HG03039 (cell line): ENCODE results near the gene BMPER.

ENCODE experiments used
- ATAC-seq: cut with Tn5 transposase; IDR thresholded peaks from one replicate; pipeline ENCODE4 v1.9.1; 2021; ENCODE audit warnings: mild to moderate bottlenecking, moderate library complexity; ENCODE audit not compliant: unreplicated experiment

Gene BMPER

GRCh38 chr7:33964417-33965182, 59.3 kb downstream of the BMPER start:
- no peak for ATAC-seq

GRCh38 chr7:33965183-33965744, 59.9 kb downstream of the BMPER start:
- no peak for ATAC-seq

DNA sequence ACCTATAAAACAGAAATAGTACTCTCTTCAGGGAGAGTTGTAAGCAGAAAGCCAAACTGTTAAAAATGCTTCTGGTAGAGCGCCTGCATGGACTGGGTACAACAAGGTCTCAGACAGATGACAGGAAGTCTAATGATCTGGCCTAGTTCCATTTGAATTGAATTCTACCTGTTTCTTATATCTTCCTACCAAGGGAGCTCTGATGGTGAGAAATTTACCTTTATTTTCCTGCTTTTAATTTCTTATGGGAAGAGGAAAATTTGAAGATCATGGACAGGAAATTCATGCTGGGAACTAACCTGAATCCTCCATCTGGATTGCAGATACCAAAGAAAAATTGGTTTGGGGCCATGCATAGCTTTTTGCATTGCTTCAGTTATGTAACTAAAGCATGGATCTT, 63.3 kb downstream of the BMPER start:
- ATAC-seq, result no peak

GRCh38 chr7:33970536-33970935, 65.2 kb downstream of the BMPER start:
- no peak for ATAC-seq

DNA sequence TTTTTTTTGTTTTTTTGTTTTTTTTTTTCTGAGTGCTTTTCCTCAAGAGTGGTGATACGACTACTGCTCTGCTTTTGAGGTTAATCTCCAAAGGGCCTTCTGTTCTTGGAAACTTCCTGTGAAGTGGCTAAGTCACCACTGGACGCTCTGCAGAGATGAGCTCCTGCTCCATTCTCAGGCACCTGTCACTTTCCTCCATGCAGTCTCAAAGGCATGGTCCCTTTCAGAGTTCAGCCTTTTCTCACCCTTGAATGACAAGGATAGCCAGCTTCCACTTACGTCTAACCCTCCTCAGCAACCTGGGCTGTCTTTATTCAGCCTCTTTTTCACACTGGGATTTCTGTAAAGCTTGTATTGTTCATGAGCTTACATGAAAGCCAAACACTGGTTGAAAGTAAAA, 65.8 kb downstream of the BMPER start:
- no peak for ATAC-seq

GRCh38 chr7:33973231-33974015, 68.1 kb downstream of the BMPER start:
- no peak for ATAC-seq

DNA sequence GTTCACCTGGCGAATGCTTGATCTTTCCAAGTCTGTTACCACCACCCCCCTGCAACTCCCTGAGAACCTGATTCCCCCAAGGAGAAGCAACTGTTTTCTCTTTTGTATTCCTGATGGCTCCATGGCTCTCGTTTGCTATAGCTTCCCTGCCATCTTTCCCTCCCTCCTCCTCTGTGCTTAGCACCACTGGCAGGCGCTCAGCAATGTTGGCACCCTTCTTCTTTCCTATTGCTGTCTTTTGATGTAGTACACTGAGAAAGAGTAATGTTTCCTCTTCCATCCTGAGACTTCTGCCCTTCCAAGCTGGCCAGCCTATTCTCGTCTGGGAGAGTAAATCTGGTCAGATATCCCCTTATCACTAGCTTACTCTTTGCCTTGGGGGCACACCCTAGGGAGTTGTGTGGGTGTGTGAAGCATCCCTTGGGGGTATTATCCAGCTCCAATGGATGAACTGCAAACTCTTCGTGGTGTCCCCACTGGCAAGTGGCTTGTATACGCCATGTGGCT, 74.0 kb downstream of the BMPER start:
- ATAC-seq, result no peak

DNA sequence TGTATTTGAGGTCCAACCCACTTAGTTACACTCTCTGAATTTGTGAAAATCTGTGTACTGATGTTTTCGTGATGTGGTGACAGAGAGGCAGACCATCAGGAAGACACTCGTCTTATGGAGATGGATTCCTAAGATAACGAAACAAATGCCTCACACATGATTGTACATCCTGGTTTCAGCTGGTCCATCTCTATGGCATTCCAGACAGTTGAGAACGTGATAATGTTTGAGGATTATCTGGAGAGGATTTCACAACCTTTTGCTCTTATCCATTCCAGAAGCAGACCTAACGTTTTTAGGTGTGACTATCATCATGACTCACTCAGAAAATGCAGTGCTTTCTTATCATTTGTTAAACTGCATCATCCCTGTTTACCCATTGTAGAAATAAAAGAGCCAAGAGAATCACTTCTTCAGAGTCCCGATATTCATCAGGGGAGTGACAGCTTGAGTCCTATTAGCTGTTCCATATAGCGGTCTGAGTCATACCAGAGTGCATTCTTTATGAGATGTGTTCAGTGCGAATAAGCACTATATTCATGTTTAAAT, 74.5 kb downstream of the BMPER start:
- no peak for ATAC-seq

- ATAC-seq, result no peak
Measured at GRCh38 chr7:33981226-33981625, 75.9 kb downstream of the BMPER start.

DNA sequence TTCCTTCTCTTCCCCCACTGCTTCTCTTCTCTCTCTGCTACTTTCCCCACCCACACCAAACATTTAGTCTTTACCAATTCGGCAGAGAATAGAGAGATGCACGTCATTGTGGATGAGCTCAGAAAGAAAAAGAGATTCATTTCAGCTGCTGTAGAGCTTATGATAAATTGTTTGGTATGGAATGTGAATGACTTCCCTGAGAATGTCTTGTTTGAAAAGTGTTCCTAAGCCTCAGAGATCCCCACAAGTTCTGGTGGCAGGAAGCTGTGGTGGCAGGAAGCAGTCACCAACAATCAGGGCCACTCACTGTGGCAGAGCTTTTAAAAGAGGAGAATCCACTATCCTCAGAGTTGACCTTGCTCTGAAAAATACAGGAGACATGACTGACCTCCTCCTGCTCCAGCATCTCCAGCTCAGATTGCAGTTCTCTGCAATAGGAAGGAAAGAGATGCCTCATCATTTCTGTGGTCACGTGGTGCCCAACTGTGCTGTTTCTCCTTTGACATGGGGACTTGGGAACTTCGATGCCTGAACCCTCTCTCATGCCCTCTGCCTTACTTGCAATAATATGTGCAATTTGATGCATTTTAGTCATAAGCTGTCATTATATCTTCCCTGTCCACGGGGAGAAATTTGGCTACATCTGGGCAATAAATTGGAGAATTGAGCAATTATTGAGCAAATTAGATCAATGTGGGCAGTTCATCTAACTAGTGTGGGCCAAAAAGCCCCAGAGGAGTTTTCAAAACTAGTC, 76.5 kb downstream of the BMPER start:
- no peak for ATAC-seq

DNA sequence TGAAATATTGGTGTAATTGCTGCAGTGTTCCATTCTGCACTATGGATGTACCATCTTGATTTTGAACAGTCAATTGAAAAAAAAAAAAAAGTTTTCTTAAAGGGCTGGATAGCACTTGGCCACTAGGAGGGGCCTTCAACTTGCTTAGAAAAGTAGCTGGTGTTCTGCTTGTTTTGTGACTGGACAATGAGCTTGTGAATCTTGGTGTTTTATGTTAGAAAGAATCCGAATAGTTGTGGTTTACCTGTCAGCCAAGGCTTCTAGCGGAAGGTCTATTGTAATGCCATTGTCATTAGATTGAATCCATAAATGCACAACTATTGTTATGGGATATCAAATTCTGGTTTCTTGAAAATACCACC, 77.1 kb downstream of the BMPER start:
- no peak for ATAC-seq

DNA sequence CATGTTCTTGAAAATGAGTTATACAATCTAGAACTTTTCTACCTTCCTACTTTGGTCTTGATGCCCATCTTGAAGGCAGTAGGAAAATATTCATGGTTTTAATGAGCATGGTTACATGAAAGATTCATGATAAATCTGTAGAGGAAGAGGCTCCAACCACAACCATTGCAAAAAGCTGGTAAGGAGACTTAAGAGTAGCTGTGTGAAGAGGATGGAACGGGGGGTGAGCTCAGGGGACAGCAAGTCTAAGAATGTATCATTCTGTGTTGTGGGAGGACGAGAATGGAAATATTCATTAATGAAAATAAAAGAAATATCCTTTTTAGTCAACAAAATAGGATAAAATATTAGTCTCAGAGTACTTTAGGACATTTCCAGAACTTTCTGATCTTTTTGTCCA, 81.1 kb downstream of the BMPER start:
- ATAC-seq, result no peak

- ATAC-seq, result no peak
Measured at GRCh38 chr7:33986951-33987947, 81.9 kb downstream of the BMPER start.

- no peak for ATAC-seq
Measured at GRCh38 chr7:33996899-33997298, 91.6 kb downstream of the BMPER start.

DNA sequence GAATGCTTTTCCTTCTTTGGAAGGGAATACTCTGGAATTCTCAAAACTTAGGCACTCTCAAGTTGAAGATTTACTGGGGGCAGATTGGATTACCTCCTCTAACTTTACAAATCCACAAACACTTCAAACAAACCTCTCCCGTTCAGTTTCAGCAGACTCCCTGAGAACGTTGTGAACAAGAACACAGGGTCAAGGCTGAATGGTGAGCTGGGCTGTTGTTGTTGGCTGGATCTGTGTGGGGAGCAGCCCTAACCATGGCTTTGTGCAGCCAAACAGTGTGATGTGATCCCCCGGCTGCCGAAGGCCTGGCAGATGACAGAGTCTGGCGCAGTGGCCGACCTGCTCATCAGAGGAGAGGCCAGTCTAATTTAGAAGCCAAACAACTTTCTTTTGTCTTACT, 93.1 kb downstream of the BMPER start:
- no peak for ATAC-seq

- no peak for ATAC-seq
Measured at GRCh38 chr7:34011017-34011695, 105.8 kb downstream of the BMPER start.

DNA sequence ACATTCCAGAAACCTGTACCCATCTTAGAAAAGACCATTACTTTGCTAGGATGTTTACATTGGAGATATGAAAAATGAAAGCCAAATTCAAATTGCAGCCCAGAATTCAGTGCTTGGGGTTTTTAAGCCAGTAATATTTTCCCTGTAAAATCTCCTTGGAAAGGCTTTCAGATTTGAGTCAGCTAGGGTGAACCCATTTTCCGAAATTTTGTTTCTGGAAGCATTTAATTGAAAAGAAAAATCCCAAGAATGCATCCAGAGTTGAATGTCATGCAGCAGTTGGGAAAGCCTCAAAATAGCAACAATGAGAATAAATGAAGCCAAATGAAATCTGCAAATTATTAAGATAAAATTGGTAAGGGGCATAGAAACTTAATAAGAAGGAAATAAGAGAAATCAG, 106.4 kb downstream of the BMPER start:
- no peak for ATAC-seq

- no peak for ATAC-seq
Measured at GRCh38 chr7:34013421-34013820, 108.1 kb downstream of the BMPER start.

DNA sequence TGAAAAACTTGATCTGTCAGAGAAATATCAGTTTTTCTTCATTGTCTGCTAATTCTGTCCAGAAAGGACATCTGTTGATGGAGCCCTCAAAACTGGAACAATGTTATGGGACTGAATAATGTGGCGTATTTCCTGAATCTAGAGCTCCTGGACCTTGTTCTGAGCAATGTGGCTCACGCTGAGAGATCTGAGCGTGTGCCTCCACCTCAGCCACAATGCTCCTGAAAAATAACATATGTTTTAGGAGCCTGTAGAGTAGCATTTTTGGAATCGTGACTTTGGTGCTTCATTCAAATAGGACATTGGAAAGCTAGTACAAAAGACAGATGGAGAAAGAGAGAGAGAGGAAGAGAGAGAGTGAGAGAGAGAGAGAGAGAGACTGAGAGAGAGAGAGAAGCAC, 110.3 kb downstream of the BMPER start:
- ATAC-seq, result no peak
